Daoy (cell line): ENCODE data around the gene CLCNKA. TPM values are rescaled to one million over a fixed set of nuclear protein-coding genes. Genes with fewer than 3 reads are reported as not detected.
A peak's percentile ranks its signal among the peaks of the same experiment; 100 is the strongest.

Experiments
- DNase-seq: peaks from one replicate; pipeline ENCODE4 v3.0.0-alpha.2; 2015; ENCODE audit warnings: low read depth
- total RNA-seq: library from RNA; depleted of rRNA; stranded (reverse); fragments of >200 nt; shearing (Covaris generic); gene quantifications from 2 replicates; pipeline ENCODE4 v1.2.3, GENCODE V29; 2014; rRNA removed

The CLCNKA gene
- total RNA-seq, 1 experiment from 2014 or later: not detected

GRCh38 chr1:16077406-16078245 lies 55.8 kb downstream of the CLCNKA start:
- DNase-seq: no peak

GRCh38 chr1:16078925-16079656 lies 57.3 kb downstream of the CLCNKA start:
- peak; percentile 86 for DNase-seq

GRCh38 chr1:16080422-16081150 lies 58.8 kb downstream of the CLCNKA start:
- DNase-seq: no peak

- DNase-seq: no peak
Measured at GRCh38 chr1:16081636-16082035, 59.8 kb downstream of the CLCNKA start.

GRCh38 chr1:16082283-16083038 lies 60.6 kb downstream of the CLCNKA start:
- peak; percentile 77 for DNase-seq

- DNase-seq: no peak
Measured at GRCh38 chr1:16083486-16083885, 61.6 kb downstream of the CLCNKA start.

Other genes starting within 250 kb of the CLCNKA start
- gene UQCRHL, start 214.4 kb upstream of the CLCNKA start, total RNA-seq: 4.1 and 5.9 TPM in 2 replicates
- 14.9 and 22.3 TPM in 2 replicates for gene SPEN, start 174.3 kb upstream of the CLCNKA start, total RNA-seq
- gene ZBTB17, start 45.9 kb upstream of the CLCNKA start, total RNA-seq: 43.1 and 53.5 TPM in 2 replicates
- gene SRARP, start 17.8 kb upstream of the CLCNKA start, total RNA-seq: not detected in 2 replicates
- gene HSPB7, start 4.0 kb upstream of the CLCNKA start, total RNA-seq: 0.17 TPM in 1 of 2 replicates, not detected in the other
- gene CLCNKB, start 21.7 kb downstream of the CLCNKA start, total RNA-seq: 0.11 and 0.33 TPM in 2 replicates
- 0.23 TPM in 1 of 2 replicates, not detected in the other for gene FAM131C, start 51.6 kb downstream of the CLCNKA start, total RNA-seq
- 50.8 and 67.7 TPM in 2 replicates for gene EPHA2, start 134.0 kb downstream of the CLCNKA start, total RNA-seq
- gene ARHGEF19, start 190.6 kb downstream of the CLCNKA start, total RNA-seq: 2.4 and 4.2 TPM in 2 replicates
- gene CPLANE2, start 215.1 kb downstream of the CLCNKA start, total RNA-seq: 2.6 and 21.4 TPM in 2 replicates